PC-3 (cell line): Measurements from ENCODE around the gene DNAH10. TPM values are rescaled to one million over a fixed set of nuclear protein-coding genes. Genes with fewer than 3 reads are reported as not detected.

Source experiments
- ATAC-seq: fragments of 200-7000 bp; cut with Tn5 transposase; 2 replicates; pipeline ENCODE4 v1.9.1; 2020; ENCODE audit warnings: mild to moderate bottlenecking, moderate library complexity
- BruUV-seq: library from RNA; stranded (reverse); fragments of 400-500 nt; replicated peaks from 2 replicates; lab custom pipeline; 2021; lab: Mats Ljungman, UMichigan
- CTCF ChIA-PET: fragments of 300-600 bp; sonication (Branson Sonifier 250); formaldehyde crosslinking; loops from one replicate; lab custom pipeline; 2022; ENCODE audit warnings: antibody characterized with exemption; lab: Charles Lee
- POLR2A ChIA-PET: fragments of 300-600 bp; sonication (Branson Sonifier 250); formaldehyde crosslinking; loops from one replicate; lab custom pipeline; 2022; ENCODE audit warnings: antibody characterized with exemption; ENCODE audit not compliant: unreplicated experiment; lab: Charles Lee
- DNase-seq: peaks from one replicate; pipeline ENCODE4 v3.0.0-alpha.2; 2015
- H2AFZ ChIP-seq: fragments of 300-600 bp; sonication (generic); 2 replicates; pipeline ENCODE4 v1.6.0; 2016; ENCODE audit warnings: antibody characterized with exemption, low read length
- H3F3A ChIP-seq: fragments of 300-600 bp; sonication (generic); one replicate; pipeline ENCODE4 v1.6.0; 2017; ENCODE audit warnings: antibody characterized with exemption, low read length, control low read depth, mild to moderate bottlenecking; ENCODE audit not compliant: unreplicated experiment
- H3K27ac ChIP-seq: fragments of 300-600 bp; sonication (generic); 2 replicates; pipeline ENCODE4 v1.5.1; 2016; ENCODE audit warnings: mild to moderate bottlenecking, low read length
- H3K27me3 ChIP-seq: fragments of 300-600 bp; sonication (generic); 2 replicates; pipeline ENCODE4 v1.6.1; 2016; ENCODE audit warnings: low read length, mixed read lengths
- H3K36me3 ChIP-seq: fragments of 300-600 bp; sonication (generic); 2 replicates; pipeline ENCODE4 v1.6.1; 2016; ENCODE audit warnings: low read depth, mixed run types, low read length, mixed read lengths
- H3K4me1 ChIP-seq: fragments of 300-600 bp; sonication (generic); 2 replicates; pipeline ENCODE4 v1.5.1; 2016; ENCODE audit warnings: low read length; ENCODE audit not compliant: insufficient read depth
- H3K4me2 ChIP-seq: fragments of 300-600 bp; sonication (generic); 2 replicates; pipeline ENCODE4 v1.6.0; 2016; ENCODE audit warnings: low read length
- H3K4me3 ChIP-seq: fragments of 300-600 bp; sonication (generic); 2 replicates; pipeline ENCODE4 v1.5.1; 2016; ENCODE audit warnings: mild to moderate bottlenecking, low read length, mixed read lengths
- H3K79me2 ChIP-seq: fragments of 300-600 bp; sonication (generic); 2 replicates; pipeline ENCODE4 v1.6.1; 2017; ENCODE audit warnings: low read length, mixed read lengths
- H3K9ac ChIP-seq: fragments of 300-600 bp; sonication (generic); 2 replicates; pipeline ENCODE4 v1.6.0; 2016; ENCODE audit warnings: mild to moderate bottlenecking, low read length
- H3K9me2 ChIP-seq: fragments of 300-600 bp; sonication (generic); replicated peaks from 2 replicates; pipeline ENCODE4 v1.6.1; 2016; ENCODE audit warnings: mixed run types, low read length, mixed read lengths
- H3K9me3 ChIP-seq: fragments of 300-600 bp; sonication (generic); 2 replicates; pipeline ENCODE4 v1.6.1; 2016; ENCODE audit warnings: low read length, mixed read lengths
- H4K20me1 ChIP-seq: fragments of 300-600 bp; sonication (generic); 2 replicates; pipeline ENCODE4 v1.6.1; 2016; ENCODE audit warnings: low read length, mixed read lengths
- EZH2 ChIP-seq: fragments of 300-600 bp; sonication (generic); IDR thresholded peaks from one replicate; pipeline ENCODE4 v1.6.1; 2017; ENCODE audit warnings: antibody characterized with exemption, mild to moderate bottlenecking, low read length; ENCODE audit not compliant: unreplicated experiment
- EZH2phosphoT487 ChIP-seq: fragments of 300-600 bp; sonication (generic); IDR thresholded peaks from 2 replicates; pipeline ENCODE4 v1.6.1; 2018; ENCODE audit warnings: mild to moderate bottlenecking, antibody characterized with exemption, low read length, borderline replicate concordance
- intact Hi-C: fragments of 100-400 bp; cut with micrococcal nuclease; formaldehyde crosslinking; loops from 2 replicates; pipeline ENCODE4 v1.9.0; 2023
- total RNA-seq: library from RNA; depleted of rRNA; stranded (reverse); fragments of >200 nt; gene quantifications from 2 replicates; pipeline ENCODE4 v1.2.3, GENCODE V29; 2014
- TF ChIP-seq, protein P1 (sequence below): fragments of 300-600 bp; sonication (generic); conservative IDR thresholded peaks from 2 replicates; pipeline ENCODE4 v1.5.1; 2017; ENCODE audit warnings: antibody characterized with exemption, low read depth, mild to moderate bottlenecking, low read length

DNAH10 gene
- total RNA-seq, 1 experiment from 2014 or later: 0.15 TPM

DNA sequence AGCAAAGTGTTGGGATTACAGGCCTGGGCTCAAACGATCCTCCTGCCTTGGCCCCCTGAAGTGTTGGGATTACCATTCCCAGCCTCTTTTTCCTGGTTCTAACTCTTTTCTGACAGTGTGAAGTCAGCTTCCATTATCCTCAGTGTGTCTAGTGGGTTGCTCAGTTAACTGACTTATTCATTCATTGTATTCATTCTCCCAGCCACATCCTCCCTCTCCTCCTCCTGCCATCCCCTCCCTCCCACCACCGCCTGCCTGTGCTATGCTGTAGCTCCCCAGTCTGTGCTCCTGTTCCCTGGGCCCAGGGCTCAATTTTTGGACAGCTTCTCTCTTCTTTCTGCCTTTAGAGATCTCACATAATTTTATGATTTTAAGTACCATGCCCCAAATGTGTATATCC is 30.5 kb upstream of the DNAH10 start:
- Histone ChIP-seq H3K4me3 (no peak overlapping the region), H3K79me2 (no peaks in the 10 kb centered on the region), H3K4me2 (no peak overlapping the region), H3K9me2 (no peaks in the 10 kb centered on the region), H3K9ac (no peak overlapping the region), H3K9me3 (no peaks in the 10 kb centered on the region), H3F3A (no peaks in the 10 kb centered on the region), H3K27me3 (no peaks in the 10 kb centered on the region), H2AFZ (no peak overlapping the region), H4K20me1 (no peaks in the 10 kb centered on the region), H3K4me1 (no peaks in the 10 kb centered on the region), H3K27ac (no peak overlapping the region), H3K36me3 (peaks cover 25% of the 10 kb centered on the region)
- ChIA-PET CTCF (no interaction called here), POLR2A (no interaction called here)
- TF ChIP-seq, protein P1, sequence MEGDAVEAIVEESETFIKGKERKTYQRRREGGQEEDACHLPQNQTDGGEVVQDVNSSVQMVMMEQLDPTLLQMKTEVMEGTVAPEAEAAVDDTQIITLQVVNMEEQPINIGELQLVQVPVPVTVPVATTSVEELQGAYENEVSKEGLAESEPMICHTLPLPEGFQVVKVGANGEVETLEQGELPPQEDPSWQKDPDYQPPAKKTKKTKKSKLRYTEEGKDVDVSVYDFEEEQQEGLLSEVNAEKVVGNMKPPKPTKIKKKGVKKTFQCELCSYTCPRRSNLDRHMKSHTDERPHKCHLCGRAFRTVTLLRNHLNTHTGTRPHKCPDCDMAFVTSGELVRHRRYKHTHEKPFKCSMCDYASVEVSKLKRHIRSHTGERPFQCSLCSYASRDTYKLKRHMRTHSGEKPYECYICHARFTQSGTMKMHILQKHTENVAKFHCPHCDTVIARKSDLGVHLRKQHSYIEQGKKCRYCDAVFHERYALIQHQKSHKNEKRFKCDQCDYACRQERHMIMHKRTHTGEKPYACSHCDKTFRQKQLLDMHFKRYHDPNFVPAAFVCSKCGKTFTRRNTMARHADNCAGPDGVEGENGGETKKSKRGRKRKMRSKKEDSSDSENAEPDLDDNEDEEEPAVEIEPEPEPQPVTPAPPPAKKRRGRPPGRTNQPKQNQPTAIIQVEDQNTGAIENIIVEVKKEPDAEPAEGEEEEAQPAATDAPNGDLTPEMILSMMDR: no peak
- TF ChIP-seq EZH2: no peak
- no peak for TF ChIP-seq EZH2phosphoT487
- intact Hi-C loops: no loop called here
- ATAC-seq (no peak), DNase-seq (no peak)
- no TSS peak for BruUV-seq

DNA sequence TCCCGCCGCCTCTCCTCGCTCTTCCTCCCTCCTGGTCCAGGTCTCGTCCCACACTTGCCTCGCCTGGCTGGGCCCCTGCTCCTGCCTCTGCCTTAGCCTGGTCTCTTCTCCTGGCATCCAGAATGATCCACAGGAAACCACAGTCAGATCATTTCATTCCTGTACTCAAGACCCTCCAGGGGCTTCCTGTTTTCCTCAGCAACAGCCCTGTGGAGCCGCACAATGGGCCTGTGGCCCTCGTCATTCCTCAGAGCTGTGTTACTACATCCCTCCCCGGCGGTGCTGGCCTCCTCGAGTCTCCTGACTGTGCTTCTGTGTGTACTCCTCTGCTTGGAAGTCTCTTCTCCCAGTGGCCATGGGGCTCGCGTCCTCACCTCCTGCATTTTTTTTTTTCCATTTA is 29.9 kb upstream of the DNAH10 start:
- H3K4me2 ChIP-seq: no peak overlapping the region
- no peak overlapping the region for H3K9ac ChIP-seq
- TF ChIP-seq EZH2phosphoT487: no peak
- TF ChIP-seq EZH2: no peak
- TF ChIP-seq, protein P1: no peak
- no peaks in the 10 kb centered on the region for H4K20me1 ChIP-seq
- BruUV-seq: no TSS peak
- H3K9me3 ChIP-seq: no peaks in the 10 kb centered on the region
- peaks cover 25% of the 10 kb centered on the region for H3K36me3 ChIP-seq
- H2AFZ ChIP-seq: no peak overlapping the region
- intact Hi-C loops: no loop called here
- DNase-seq: no peak
- no peaks in the 10 kb centered on the region for H3K79me2 ChIP-seq
- H3K27me3 ChIP-seq: no peaks in the 10 kb centered on the region
- CTCF ChIA-PET: no interaction called here
- no peak overlapping the region for H3K27ac ChIP-seq
- H3K4me3 ChIP-seq: no peak overlapping the region
- no peaks in the 10 kb centered on the region for H3K4me1 ChIP-seq
- ATAC-seq: no peak
- POLR2A ChIA-PET: no interaction called here
- no peaks in the 10 kb centered on the region for H3F3A ChIP-seq
- no peaks in the 10 kb centered on the region for H3K9me2 ChIP-seq

DNA sequence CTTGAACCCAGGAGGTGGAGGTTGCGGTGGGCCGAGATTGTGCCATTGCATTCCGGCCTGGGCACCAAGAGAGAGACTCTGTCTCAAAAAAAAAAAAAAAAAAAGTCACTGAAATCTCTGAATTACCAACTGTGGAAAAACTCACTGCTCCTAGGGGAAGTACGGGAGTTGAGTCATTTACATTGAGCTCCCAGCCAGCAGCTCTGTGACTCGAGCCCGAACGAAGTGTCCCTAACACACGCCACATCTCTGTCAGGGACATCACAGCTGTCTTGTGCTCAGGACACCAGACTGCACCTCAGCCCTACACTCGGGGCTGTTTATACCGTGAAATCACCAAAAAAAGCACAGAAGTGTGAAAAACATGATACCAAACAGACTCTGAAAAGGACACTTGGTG is 28.9 kb upstream of the DNAH10 start:
- no peaks in the 10 kb centered on the region for H3F3A ChIP-seq
- intact Hi-C loops: no loop called here
- no TSS peak for BruUV-seq
- DNase-seq (no peak), ATAC-seq (no peak)
- H2AFZ ChIP-seq: no peak overlapping the region
- no peak overlapping the region for H3K4me3 ChIP-seq
- H3K4me2 ChIP-seq: no peak overlapping the region
- H3K79me2 ChIP-seq: no peaks in the 10 kb centered on the region
- no peaks in the 10 kb centered on the region for H3K4me1 ChIP-seq
- no peaks in the 10 kb centered on the region for H3K9me2 ChIP-seq
- ChIA-PET POLR2A (no interaction called here), CTCF (no interaction called here)
- no peak overlapping the region for H3K9ac ChIP-seq
- H3K9me3 ChIP-seq: no peaks in the 10 kb centered on the region
- TF ChIP-seq, protein P1: no peak
- TF ChIP-seq EZH2 (no peak), EZH2phosphoT487 (no peak)
- no peaks in the 10 kb centered on the region for H3K27me3 ChIP-seq
- H4K20me1 ChIP-seq: no peaks in the 10 kb centered on the region
- no peak overlapping the region for H3K27ac ChIP-seq
- H3K36me3 ChIP-seq: peaks cover 24% of the 10 kb centered on the region
